ENCODE measurements around the gene LRRC1. TPM values are rescaled to one million over a fixed set of nuclear protein-coding genes. Genes with fewer than 3 reads are reported as not detected.

The LRRC1 gene
- total and polyA plus RNA-seq, 2 of the 13 experiments (the other 11 are each of a cell fraction or from before 2014, with no cell fraction given): 15.6 to 27.7 TPM

DNA sequence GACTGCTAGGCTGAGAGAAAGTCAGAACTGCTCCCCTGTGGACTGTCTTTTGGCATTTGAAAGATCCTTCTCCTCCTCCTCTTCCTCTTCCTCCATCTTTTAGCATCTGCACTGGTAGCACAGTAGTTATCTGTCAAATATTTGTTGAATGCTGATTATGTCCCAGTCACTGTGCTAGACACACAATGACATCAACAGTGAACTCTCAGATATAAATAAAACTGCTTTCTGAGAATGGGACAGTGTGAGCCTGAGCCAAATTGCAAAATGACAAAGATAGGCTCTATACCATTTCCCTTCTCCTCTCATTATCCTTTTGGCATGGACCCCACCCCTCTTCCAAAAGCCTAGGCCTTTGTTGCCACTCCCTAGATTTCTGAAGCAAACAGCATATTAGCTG, 27.9 kb upstream of the LRRC1 start:
- H3K36me3 ChIP-seq (replicated peaks in 1 of 2; ENCODE audit: control insufficient read depth in 1 of 2, insufficient read depth in 2 of 2, low read length in 2 of 2): no peaks in the 10 kb centered on the region
- ATAC-seq: no peak
- H3K9me3 ChIP-seq (ENCODE audit: low read length): no peaks in the 10 kb centered on the region
- no peak overlapping the region for H3K9ac ChIP-seq (ENCODE audit: insufficient read depth, low read depth, low read length)
- H3K27me3 ChIP-seq (ENCODE audit: control insufficient read depth in 1 of 2, insufficient read depth in 2 of 2, low read length in 2 of 2): no peaks in the 10 kb centered on the region
- H3K4me1 ChIP-seq (ENCODE audit: insufficient read depth, low read length): peaks cover 6% of the 10 kb centered on the region
- no peaks in the 10 kb centered on the region for H3K79me2 ChIP-seq (ENCODE audit: insufficient read depth, low read length)
- H4K20me1 ChIP-seq (ENCODE audit: insufficient read depth, low read length): no peaks in the 10 kb centered on the region
- ChIA-PET CTCF (ENCODE audit: low intra/inter-chr PET ratio, low total read pairs) (no interaction called here), POLR2A (no interaction called here)
- TF ChIP-seq, protein P1, sequence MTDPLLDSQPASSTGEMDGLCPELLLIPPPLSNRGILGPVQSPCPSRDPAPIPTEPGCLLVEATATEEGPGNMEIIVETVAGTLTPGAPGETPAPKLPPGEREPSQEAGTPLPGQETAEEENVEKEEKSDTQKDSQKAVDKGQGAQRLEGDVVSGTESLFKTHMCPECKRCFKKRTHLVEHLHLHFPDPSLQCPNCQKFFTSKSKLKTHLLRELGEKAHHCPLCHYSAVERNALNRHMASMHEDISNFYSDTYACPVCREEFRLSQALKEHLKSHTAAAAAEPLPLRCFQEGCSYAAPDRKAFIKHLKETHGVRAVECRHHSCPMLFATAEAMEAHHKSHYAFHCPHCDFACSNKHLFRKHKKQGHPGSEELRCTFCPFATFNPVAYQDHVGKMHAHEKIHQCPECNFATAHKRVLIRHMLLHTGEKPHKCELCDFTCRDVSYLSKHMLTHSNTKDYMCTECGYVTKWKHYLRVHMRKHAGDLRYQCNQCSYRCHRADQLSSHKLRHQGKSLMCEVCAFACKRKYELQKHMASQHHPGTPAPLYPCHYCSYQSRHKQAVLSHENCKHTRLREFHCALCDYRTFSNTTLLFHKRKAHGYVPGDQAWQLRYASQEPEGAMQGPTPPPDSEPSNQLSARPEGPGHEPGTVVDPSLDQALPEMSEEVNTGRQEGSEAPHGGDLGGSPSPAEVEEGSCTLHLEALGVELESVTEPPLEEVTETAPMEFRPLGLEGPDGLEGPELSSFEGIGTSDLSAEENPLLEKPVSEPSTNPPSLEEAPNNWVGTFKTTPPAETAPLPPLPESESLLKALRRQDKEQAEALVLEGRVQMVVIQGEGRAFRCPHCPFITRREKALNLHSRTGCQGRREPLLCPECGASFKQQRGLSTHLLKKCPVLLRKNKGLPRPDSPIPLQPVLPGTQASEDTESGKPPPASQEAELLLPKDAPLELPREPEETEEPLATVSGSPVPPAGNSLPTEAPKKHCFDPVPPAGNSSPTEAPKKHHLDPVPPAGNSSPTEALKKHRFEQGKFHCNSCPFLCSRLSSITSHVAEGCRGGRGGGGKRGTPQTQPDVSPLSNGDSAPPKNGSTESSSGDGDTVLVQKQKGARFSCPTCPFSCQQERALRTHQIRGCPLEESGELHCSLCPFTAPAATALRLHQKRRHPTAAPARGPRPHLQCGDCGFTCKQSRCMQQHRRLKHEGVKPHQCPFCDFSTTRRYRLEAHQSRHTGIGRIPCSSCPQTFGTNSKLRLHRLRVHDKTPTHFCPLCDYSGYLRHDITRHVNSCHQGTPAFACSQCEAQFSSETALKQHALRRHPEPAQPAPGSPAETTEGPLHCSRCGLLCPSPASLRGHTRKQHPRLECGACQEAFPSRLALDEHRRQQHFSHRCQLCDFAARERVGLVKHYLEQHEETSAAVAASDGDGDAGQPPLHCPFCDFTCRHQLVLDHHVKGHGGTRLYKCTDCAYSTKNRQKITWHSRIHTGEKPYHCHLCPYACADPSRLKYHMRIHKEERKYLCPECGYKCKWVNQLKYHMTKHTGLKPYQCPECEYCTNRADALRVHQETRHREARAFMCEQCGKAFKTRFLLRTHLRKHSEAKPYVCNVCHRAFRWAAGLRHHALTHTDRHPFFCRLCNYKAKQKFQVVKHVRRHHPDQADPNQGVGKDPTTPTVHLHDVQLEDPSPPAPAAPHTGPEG (CRISPR knock-in tag; IDR thresholded peaks at IDR 0.05): no peak
- no peak for TF ChIP-seq SNAPC2 (CRISPR knock-in tag; IDR thresholded peaks at IDR 0.05)
- TF ChIP-seq NFYC (CRISPR knock-in tag; IDR thresholded peaks at IDR 0.05): no peak
- TF ChIP-seq STAT5B (CRISPR knock-in tag; IDR thresholded peaks at IDR 0.05): no peak
- no peak for TF ChIP-seq SALL1 (CRISPR knock-in tag; IDR thresholded peaks at IDR 0.05)
- TF ChIP-seq, protein P2, sequence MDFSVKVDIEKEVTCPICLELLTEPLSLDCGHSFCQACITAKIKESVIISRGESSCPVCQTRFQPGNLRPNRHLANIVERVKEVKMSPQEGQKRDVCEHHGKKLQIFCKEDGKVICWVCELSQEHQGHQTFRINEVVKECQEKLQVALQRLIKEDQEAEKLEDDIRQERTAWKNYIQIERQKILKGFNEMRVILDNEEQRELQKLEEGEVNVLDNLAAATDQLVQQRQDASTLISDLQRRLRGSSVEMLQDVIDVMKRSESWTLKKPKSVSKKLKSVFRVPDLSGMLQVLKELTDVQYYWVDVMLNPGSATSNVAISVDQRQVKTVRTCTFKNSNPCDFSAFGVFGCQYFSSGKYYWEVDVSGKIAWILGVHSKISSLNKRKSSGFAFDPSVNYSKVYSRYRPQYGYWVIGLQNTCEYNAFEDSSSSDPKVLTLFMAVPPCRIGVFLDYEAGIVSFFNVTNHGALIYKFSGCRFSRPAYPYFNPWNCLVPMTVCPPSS (IDR thresholded peaks at IDR 0.05): no peak
- TF ChIP-seq, protein P3, sequence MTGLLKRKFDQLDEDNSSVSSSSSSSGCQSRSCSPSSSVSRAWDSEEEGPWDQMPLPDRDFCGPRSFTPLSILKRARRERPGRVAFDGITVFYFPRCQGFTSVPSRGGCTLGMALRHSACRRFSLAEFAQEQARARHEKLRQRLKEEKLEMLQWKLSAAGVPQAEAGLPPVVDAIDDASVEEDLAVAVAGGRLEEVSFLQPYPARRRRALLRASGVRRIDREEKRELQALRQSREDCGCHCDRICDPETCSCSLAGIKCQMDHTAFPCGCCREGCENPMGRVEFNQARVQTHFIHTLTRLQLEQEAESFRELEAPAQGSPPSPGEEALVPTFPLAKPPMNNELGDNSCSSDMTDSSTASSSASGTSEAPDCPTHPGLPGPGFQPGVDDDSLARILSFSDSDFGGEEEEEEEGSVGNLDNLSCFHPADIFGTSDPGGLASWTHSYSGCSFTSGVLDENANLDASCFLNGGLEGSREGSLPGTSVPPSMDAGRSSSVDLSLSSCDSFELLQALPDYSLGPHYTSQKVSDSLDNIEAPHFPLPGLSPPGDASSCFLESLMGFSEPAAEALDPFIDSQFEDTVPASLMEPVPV (CRISPR knock-in tag; IDR thresholded peaks at IDR 0.05): no peak
- no peak overlapping the region for H3K4me3 ChIP-seq (replicated peaks in 1 of 3; ENCODE audit: insufficient read depth in 1 of 3, low read depth in 2 of 3, low read length in 3 of 3)
- H3K27ac ChIP-seq (ENCODE audit: extremely low read length, insufficient read depth, low read length): no peak overlapping the region
- BruUV-seq (replicated peaks): no TSS peak
- intact Hi-C loops (cut with micrococcal nuclease; ENCODE audit: unreplicated experiment): no loop called here
- H3K4me2 ChIP-seq (ENCODE audit: low read depth, low read length): no peak overlapping the region
- no peak for FAIRE-seq
- in situ Hi-C loops (cut with HindIII; ENCODE audit: extremely low pct_ligation_motif_present, low pct_unique_long_range_greater_than_20kb): no loop called here
- H2AFZ ChIP-seq (ENCODE audit: low read length): no peak overlapping the region
- no peak for DNase-seq (ENCODE audit: low spot score)

Measured in HepG2 (cell line).